B cell (primary cell): ENCODE data around the gene SHE.

ENCODE experiments used
- EZH2 ChIP-seq: IDR thresholded peaks from 2 replicates; pipeline ENCODE4 v1.6.1; 2012; ENCODE audit warnings: borderline replicate concordance, low read depth, mild to moderate bottlenecking, moderate library complexity, low read length; ENCODE audit not compliant: insufficient read depth, poor library complexity, severe bottlenecking
- TF ChIP-seq, protein P1 (sequence below): fragments of 200-600 bp; IDR thresholded peaks from one replicate; pipeline ENCODE4 v1.8.0; 2022; ENCODE audit warnings: antibody characterized with exemption, mild to moderate bottlenecking

DNA sequence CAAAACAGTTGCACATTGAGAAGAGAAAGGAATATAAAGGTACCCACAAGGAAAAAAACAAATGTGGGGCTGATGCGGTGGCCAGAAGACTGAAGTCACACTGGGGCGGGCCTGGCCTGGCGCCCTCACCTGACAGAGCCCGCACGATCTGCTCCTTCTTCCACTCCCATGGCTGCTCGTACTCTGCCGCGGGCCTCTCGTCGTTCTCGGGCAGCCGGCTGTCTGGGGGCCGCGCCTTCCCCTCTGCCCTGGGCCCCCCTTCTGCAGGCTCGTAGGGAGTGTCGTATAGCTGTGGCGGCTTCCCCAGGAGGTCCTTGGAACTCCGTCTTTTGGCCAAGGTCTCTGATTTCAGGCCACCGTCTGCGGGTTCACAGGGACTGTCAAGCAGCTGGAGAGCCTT is 13.3 kb downstream of the SHE start:
- TF ChIP-seq, protein P1, sequence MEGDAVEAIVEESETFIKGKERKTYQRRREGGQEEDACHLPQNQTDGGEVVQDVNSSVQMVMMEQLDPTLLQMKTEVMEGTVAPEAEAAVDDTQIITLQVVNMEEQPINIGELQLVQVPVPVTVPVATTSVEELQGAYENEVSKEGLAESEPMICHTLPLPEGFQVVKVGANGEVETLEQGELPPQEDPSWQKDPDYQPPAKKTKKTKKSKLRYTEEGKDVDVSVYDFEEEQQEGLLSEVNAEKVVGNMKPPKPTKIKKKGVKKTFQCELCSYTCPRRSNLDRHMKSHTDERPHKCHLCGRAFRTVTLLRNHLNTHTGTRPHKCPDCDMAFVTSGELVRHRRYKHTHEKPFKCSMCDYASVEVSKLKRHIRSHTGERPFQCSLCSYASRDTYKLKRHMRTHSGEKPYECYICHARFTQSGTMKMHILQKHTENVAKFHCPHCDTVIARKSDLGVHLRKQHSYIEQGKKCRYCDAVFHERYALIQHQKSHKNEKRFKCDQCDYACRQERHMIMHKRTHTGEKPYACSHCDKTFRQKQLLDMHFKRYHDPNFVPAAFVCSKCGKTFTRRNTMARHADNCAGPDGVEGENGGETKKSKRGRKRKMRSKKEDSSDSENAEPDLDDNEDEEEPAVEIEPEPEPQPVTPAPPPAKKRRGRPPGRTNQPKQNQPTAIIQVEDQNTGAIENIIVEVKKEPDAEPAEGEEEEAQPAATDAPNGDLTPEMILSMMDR = no peak
- TF ChIP-seq EZH2 = no peak
